Measurements from ENCODE around the gene KIF6. TPM values are rescaled to one million over a fixed set of nuclear protein-coding genes. Genes with fewer than 3 reads are reported as not detected.

Gene KIF6
- total RNA-seq, 1 experiment from 2014 or later, result not detected

DNA sequence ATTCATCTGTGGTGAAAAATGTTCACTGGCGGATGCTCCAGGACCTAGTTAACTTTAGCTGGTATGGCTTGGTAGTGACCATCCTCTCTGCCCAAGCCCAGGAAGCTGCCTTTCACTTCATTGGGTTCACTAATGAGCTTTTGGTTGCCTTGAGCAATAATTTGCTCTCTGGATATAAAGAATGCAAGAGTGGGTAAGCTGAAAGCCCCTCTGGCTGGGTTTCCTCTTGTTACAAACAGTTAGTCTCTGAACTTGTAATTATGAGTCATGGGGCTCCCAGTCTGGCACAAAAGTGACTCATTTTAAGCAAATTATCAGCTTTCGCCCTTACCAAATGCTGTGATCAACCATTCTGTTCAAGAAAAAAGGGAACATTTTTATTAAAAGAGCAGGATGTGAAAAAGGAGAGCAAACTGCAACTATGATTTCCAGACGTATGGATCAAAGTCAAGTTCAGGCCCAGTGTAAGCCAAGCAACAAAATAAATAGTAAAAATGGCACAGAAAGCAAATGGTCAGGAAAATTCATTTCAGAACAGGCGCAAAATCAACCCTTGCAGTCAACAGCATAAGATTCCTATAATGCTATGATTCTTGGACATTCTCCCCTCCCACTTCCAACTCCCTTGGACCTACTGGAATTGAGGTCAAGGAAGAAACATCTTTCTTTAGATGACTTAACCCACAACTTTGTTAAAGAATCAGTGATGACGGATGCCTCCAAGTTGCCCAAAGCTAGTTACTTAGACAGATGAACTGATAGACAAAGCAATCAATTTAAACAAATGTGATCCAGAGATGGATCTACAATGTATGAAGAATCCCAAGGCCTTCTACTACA is 272.7 kb downstream of the KIF6 start:
- Histone ChIP-seq H2AFZ (ENCODE audit: low read depth, low read length, poor library complexity, severe bottlenecking) (no peak overlapping the region), H3K4me2 (ENCODE audit: low read length) (no peak overlapping the region), H3K36me3 (ENCODE audit: control insufficient read depth in 1 of 2, insufficient read depth in 2 of 2, low read length in 2 of 2) (no peaks in the 10 kb centered on the region), H3K9ac (ENCODE audit: low read length) (no peak overlapping the region), H4K20me1 (ENCODE audit: insufficient read depth) (no peaks in the 10 kb centered on the region), H3K4me1 (ENCODE audit: control insufficient read depth in 1 of 2, insufficient read depth in 2 of 2, low read length in 2 of 2) (no peaks in the 10 kb centered on the region), H3K27ac (ENCODE audit: low read depth, low read length) (no peak overlapping the region), H3K79me2 (ENCODE audit: insufficient read depth, low read length) (no peaks in the 10 kb centered on the region), H3K9me2 (ENCODE audit: insufficient read depth) (no peaks in the 10 kb centered on the region), H3K9me3 (ENCODE audit: control insufficient read depth in 1 of 2, insufficient read depth in 1 of 2, low read depth in 1 of 2, low read length in 2 of 2) (no peaks in the 10 kb centered on the region), H3K27me3 (ENCODE audit: insufficient read depth, low read length) (peaks cover 8% of the 10 kb centered on the region; the same call in 1 of the 2 replicates), H3K4me3 (replicated peaks in 1 of 2; ENCODE audit: low read depth in 1 of 2, low read length in 2 of 2) (no peak overlapping the region)
- intact Hi-C loops (cut with micrococcal nuclease), result no loop called here
- RAD21 ChIA-PET (ENCODE audit: low non-redundant PET in 1 of 2, low total read pairs in 2 of 2, uncharacterized antibody in 2 of 2, unreplicated experiment in 2 of 2), result no interaction called here
- CTCF ChIA-PET, result interaction anchor here (1.0 kb wide), 1 partner anchor 11 kb away, joined by 3 read pairs; no protein-coding TSS in a partner anchor
- no peak for ATAC-seq
- BruUV-seq (replicated peaks), result no TSS peak
- TF ChIP-seq, protein P1, sequence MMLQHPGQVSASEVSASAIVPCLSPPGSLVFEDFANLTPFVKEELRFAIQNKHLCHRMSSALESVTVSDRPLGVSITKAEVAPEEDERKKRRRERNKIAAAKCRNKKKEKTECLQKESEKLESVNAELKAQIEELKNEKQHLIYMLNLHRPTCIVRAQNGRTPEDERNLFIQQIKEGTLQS (IDR thresholded peaks at IDR 0.05), result no peak
- TF ChIP-seq ZBTB33 (IDR thresholded peaks at IDR 0.05; ENCODE audit: extremely low read depth, insufficient replicate concordance, low read length) (no peak), FOSL1 (IDR thresholded peaks at IDR 0.05; ENCODE audit: low read depth) (no peak), TCF7L2 (IDR thresholded peaks at IDR 0.05; ENCODE audit: borderline replicate concordance, extremely low read depth, insufficient read depth, insufficient read length) (no peak), JUND (IDR thresholded peaks at IDR 0.05) (no peak), SRF (IDR thresholded peaks at IDR 0.05; ENCODE audit: low read depth) (no peak), ZFX (IDR thresholded peaks at IDR 0.05) (no peak), SP1 (IDR thresholded peaks at IDR 0.05; ENCODE audit: low read depth) (no peak), POLR2AphosphoS5 (IDR thresholded peaks at IDR 0.05; ENCODE audit: low read depth, low read length) (no peak)
- POLR2A ChIA-PET, result no interaction called here
- DNase-seq (ENCODE audit: low read depth, low spot score), result no peak
